ENCODE data around the gene YWHAE. TPM values are rescaled to one million over a fixed set of nuclear protein-coding genes. Genes with fewer than 3 reads are reported as not detected.
"Not testable (repeated sequence)": the region's sequence is repeated elsewhere in the genome, so short reads cannot be mapped to it uniquely, and the experiment has no call there.

The YWHAE gene
- total RNA-seq, 1 experiment from 2014 or later, result 537 TPM

DNA sequence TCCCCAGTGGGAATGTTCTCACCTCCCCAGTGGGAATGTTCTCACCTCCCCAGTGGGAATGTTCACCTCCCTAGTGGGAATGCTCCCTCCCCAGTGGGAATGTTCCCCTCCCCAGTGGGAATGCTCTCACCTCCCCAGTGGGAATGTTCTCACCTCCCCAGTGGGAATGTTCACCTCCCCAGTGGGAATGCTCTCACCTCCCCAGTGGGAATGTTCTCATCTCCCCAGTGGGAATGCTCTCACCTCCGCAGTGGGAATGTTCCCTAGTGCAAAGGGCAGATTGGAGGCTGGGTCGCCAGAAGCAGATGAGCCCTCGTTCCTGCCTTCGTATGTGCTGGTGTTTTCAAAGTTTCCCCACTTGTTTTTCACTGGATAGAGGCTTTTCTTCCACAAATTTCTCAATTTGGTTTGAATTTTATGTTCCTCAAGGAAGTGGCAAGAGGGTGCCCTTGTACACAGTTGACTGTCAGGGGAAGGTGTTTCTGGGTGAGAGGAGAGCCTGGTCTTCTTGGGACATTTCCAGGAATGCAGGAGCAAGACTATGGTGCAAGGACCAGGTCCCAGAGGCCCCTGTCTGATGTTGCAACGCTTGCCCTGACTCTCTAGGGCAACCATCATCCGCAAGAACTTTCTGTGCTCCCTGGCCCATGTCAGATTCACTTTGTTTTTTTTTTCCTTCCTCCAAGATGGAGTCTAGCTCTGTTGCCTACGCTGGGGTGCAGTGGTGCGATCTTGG is 86.6 kb downstream of the YWHAE start:
- in situ Hi-C loops (cut with HindIII; ENCODE audit: low pct_unique_long_range_greater_than_20kb, low sequenced_read_pairs), result no loop called here
- no TSS peak for BruUV-seq (replicated peaks)
- no peak overlapping the region for H3K27ac ChIP-seq (ENCODE audit: low read length)
- H3K36me3 ChIP-seq (ENCODE audit: control insufficient read depth, insufficient read depth, low read length), result no peaks in the 10 kb centered on the region
- H3K4me1 ChIP-seq (ENCODE audit: control insufficient read depth, insufficient read depth, low read length), result no peaks in the 10 kb centered on the region
- no peaks in the 10 kb centered on the region for H3K9me3 ChIP-seq (ENCODE audit: control insufficient read depth, insufficient read depth, low read depth, low read length)
- ChIA-PET CTCF (interaction anchor here (0.7 kb wide), 1 partner anchor 19 kb away, joined by 5 read pairs; no protein-coding TSS in a partner anchor), POLR2A (no interaction called here)
- intact Hi-C loops (cut with micrococcal nuclease; ENCODE audit: unreplicated experiment), result no loop called here
- no peak for DNase-seq (ENCODE audit: low read depth, low spot score)
- no peak overlapping the region for H3K4me3 ChIP-seq (ENCODE audit: low read depth in 2 of 2, low read length in 2 of 2)
- no peaks in the 10 kb centered on the region; the same call in 1 of the 2 replicates for H3K27me3 ChIP-seq (ENCODE audit: control insufficient read depth, insufficient read depth, low read length)
- ATAC-seq, result no peak
- no peak for TF ChIP-seq TCF7L2 (IDR thresholded peaks at IDR 0.05; ENCODE audit: low read depth, low read length)
- no peak for TF ChIP-seq SIN3A (IDR thresholded peaks at IDR 0.05; ENCODE audit: borderline replicate concordance, insufficient read depth, low read depth, low read length)
- TF ChIP-seq, protein P1, sequence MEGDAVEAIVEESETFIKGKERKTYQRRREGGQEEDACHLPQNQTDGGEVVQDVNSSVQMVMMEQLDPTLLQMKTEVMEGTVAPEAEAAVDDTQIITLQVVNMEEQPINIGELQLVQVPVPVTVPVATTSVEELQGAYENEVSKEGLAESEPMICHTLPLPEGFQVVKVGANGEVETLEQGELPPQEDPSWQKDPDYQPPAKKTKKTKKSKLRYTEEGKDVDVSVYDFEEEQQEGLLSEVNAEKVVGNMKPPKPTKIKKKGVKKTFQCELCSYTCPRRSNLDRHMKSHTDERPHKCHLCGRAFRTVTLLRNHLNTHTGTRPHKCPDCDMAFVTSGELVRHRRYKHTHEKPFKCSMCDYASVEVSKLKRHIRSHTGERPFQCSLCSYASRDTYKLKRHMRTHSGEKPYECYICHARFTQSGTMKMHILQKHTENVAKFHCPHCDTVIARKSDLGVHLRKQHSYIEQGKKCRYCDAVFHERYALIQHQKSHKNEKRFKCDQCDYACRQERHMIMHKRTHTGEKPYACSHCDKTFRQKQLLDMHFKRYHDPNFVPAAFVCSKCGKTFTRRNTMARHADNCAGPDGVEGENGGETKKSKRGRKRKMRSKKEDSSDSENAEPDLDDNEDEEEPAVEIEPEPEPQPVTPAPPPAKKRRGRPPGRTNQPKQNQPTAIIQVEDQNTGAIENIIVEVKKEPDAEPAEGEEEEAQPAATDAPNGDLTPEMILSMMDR (IDR thresholded peaks at IDR 0.05), result no peak
- TF ChIP-seq, protein P2, sequence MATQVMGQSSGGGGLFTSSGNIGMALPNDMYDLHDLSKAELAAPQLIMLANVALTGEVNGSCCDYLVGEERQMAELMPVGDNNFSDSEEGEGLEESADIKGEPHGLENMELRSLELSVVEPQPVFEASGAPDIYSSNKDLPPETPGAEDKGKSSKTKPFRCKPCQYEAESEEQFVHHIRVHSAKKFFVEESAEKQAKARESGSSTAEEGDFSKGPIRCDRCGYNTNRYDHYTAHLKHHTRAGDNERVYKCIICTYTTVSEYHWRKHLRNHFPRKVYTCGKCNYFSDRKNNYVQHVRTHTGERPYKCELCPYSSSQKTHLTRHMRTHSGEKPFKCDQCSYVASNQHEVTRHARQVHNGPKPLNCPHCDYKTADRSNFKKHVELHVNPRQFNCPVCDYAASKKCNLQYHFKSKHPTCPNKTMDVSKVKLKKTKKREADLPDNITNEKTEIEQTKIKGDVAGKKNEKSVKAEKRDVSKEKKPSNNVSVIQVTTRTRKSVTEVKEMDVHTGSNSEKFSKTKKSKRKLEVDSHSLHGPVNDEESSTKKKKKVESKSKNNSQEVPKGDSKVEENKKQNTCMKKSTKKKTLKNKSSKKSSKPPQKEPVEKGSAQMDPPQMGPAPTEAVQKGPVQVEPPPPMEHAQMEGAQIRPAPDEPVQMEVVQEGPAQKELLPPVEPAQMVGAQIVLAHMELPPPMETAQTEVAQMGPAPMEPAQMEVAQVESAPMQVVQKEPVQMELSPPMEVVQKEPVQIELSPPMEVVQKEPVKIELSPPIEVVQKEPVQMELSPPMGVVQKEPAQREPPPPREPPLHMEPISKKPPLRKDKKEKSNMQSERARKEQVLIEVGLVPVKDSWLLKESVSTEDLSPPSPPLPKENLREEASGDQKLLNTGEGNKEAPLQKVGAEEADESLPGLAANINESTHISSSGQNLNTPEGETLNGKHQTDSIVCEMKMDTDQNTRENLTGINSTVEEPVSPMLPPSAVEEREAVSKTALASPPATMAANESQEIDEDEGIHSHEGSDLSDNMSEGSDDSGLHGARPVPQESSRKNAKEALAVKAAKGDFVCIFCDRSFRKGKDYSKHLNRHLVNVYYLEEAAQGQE (IDR thresholded peaks at IDR 0.05; ENCODE audit: insufficient read depth in 1 of 2, low read depth in 2 of 2, low read length in 1 of 2), result no peak
- no peak for TF ChIP-seq POLR2AphosphoS5 (IDR thresholded peaks at IDR 0.05; ENCODE audit: low read depth, low read length)

DNA sequence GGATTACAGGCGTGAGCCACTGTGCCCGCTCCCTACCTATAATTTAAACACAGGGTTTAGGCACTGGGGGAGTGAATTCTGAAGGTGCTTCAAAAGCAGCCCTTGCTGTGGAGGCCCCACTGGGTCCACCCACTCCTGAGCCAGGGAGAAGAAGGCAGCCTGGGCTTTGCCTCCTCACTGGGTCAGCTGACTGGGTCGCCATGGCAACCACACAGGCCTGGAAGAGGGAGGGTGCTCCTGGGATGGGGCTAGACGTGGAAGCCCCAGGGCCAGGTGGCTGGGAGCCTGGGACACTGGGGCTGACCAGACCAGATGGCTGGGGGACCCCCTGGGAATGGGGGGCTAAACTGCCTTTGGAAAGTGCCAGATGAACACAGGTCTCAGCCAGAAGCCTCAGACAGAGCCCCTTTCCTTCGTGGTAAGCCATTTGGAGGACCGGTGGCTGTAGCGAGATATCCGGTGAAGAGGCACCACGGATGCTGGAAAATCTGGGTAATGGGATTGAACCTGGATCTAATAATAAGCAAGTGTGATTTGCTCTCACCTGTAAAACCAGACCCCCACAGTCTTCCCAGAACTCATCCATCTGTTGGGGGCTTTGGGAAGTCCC is 87.7 kb downstream of the YWHAE start:
- BruUV-seq (replicated peaks), result no TSS peak
- ATAC-seq, result no peak
- no peak for DNase-seq (ENCODE audit: low read depth, low spot score)
- in situ Hi-C loops (cut with HindIII; ENCODE audit: low pct_unique_long_range_greater_than_20kb, low sequenced_read_pairs) (no loop called here), intact Hi-C loops (cut with micrococcal nuclease; ENCODE audit: unreplicated experiment) (no loop called here)
- no peaks in the 10 kb centered on the region for H3K9me3 ChIP-seq (ENCODE audit: control insufficient read depth, insufficient read depth, low read depth, low read length)
- no peaks in the 10 kb centered on the region for H3K36me3 ChIP-seq (ENCODE audit: control insufficient read depth, insufficient read depth, low read length)
- no peak overlapping the region for H3K27ac ChIP-seq (ENCODE audit: low read length)
- no peaks in the 10 kb centered on the region for H3K4me1 ChIP-seq (ENCODE audit: control insufficient read depth, insufficient read depth, low read length)
- H3K27me3 ChIP-seq (ENCODE audit: control insufficient read depth, insufficient read depth, low read length), result no peaks in the 10 kb centered on the region; the same call in 1 of the 2 replicates
- H3K4me3 ChIP-seq (ENCODE audit: low read depth in 2 of 2, low read length in 2 of 2), result no peak overlapping the region
- ChIA-PET CTCF (no interaction called here), POLR2A (no interaction called here)
- TF ChIP-seq, protein P2 (IDR thresholded peaks at IDR 0.05; ENCODE audit: insufficient read depth in 1 of 2, low read depth in 2 of 2, low read length in 1 of 2), result no peak

DNA sequence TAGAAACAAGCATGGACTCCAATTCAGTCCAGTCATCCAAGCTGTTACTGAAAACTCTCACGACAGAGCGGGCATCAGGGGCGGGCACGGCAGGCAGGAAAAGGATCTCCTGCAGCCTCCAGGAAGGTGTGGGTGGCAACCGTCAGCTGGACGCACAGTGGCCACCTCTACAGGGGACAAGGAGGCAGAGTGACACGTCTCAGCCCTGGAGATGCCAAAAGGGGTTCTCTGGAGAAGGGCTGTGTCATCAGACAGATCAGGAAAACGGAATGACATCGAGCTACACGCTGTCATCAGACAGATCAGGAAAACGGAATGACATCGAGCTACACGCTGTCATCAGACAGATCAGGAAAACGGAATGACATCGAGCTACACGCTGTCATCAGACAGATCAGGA is 92.2 kb downstream of the YWHAE start:
- ATAC-seq; BruUV-seq (replicated peaks); POLR2A ChIA-PET; CTCF ChIA-PET; H3K4me3 ChIP-seq (ENCODE audit: low read depth in 2 of 2, low read length in 2 of 2); DNase-seq (ENCODE audit: low read depth, low spot score); H3K36me3 ChIP-seq (ENCODE audit: control insufficient read depth, insufficient read depth, low read length); H3K9me3 ChIP-seq (ENCODE audit: control insufficient read depth, insufficient read depth, low read depth, low read length); in situ Hi-C loops (cut with HindIII; ENCODE audit: low pct_unique_long_range_greater_than_20kb, low sequenced_read_pairs); intact Hi-C loops (cut with micrococcal nuclease; ENCODE audit: unreplicated experiment); H3K27me3 ChIP-seq (ENCODE audit: control insufficient read depth, insufficient read depth, low read length); H3K27ac ChIP-seq (ENCODE audit: low read length); H3K4me1 ChIP-seq (ENCODE audit: control insufficient read depth, insufficient read depth, low read length): not testable (repeated sequence)

All from Panc1 (cell line).